A549 (cell line): Measurements from ENCODE around the gene CCDC187.

ENCODE experiments used
- CBX8 ChIP-seq: fragments of 200-600 bp; sonication (generic); IDR thresholded peaks from 2 replicates; pipeline ENCODE4 v1.6.1; 2016
- TF ChIP-seq, protein P1 (sequence below): fragments of 150-350 bp; IDR thresholded peaks from 2 replicates; pipeline ENCODE4 v1.6.1; 2014; ENCODE audit warnings: low read depth, mild to moderate bottlenecking, low read length
- TF ChIP-seq, protein P2 (sequence below): fragments of >200 bp; sonication (Bioruptor Twin); formaldehyde crosslinking; IDR thresholded peaks from 3 replicates; pipeline ENCODE4 v1.5.1; 2016

DNA sequence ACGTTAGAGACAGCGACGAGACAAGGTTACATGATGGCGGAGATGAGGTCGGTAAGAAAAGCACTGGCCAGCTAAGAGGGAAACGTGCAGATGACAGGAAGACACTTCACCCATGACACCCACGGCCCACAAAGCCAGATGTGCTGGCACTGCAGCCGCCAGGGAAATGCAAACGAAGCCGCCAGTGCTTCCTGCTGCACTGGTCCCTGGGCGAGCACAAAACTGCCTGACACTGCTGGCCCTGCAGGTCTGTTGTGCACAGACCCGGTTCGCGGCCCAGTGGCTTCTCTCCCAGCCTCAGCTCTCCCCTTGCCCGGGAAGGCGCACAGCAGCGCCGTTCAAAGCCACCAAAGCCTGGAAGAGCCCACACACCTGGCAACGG lies 78.5 kb downstream of the CCDC187 start:
- no peak for TF ChIP-seq CBX8
- TF ChIP-seq, protein P1, sequence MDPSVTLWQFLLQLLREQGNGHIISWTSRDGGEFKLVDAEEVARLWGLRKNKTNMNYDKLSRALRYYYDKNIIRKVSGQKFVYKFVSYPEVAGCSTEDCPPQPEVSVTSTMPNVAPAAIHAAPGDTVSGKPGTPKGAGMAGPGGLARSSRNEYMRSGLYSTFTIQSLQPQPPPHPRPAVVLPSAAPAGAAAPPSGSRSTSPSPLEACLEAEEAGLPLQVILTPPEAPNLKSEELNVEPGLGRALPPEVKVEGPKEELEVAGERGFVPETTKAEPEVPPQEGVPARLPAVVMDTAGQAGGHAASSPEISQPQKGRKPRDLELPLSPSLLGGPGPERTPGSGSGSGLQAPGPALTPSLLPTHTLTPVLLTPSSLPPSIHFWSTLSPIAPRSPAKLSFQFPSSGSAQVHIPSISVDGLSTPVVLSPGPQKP = no peak
- TF ChIP-seq, protein P2, sequence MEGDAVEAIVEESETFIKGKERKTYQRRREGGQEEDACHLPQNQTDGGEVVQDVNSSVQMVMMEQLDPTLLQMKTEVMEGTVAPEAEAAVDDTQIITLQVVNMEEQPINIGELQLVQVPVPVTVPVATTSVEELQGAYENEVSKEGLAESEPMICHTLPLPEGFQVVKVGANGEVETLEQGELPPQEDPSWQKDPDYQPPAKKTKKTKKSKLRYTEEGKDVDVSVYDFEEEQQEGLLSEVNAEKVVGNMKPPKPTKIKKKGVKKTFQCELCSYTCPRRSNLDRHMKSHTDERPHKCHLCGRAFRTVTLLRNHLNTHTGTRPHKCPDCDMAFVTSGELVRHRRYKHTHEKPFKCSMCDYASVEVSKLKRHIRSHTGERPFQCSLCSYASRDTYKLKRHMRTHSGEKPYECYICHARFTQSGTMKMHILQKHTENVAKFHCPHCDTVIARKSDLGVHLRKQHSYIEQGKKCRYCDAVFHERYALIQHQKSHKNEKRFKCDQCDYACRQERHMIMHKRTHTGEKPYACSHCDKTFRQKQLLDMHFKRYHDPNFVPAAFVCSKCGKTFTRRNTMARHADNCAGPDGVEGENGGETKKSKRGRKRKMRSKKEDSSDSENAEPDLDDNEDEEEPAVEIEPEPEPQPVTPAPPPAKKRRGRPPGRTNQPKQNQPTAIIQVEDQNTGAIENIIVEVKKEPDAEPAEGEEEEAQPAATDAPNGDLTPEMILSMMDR = no peak
